GM21737 (cell line): ENCODE measurements around the gene LIM2.

Experiments
- ATAC-seq: cut with Tn5 transposase; IDR thresholded peaks from one replicate; pipeline ENCODE4 v1.9.1; 2021; ENCODE audit warnings: mild to moderate bottlenecking, moderate library complexity; ENCODE audit not compliant: unreplicated experiment

Gene LIM2

DNA sequence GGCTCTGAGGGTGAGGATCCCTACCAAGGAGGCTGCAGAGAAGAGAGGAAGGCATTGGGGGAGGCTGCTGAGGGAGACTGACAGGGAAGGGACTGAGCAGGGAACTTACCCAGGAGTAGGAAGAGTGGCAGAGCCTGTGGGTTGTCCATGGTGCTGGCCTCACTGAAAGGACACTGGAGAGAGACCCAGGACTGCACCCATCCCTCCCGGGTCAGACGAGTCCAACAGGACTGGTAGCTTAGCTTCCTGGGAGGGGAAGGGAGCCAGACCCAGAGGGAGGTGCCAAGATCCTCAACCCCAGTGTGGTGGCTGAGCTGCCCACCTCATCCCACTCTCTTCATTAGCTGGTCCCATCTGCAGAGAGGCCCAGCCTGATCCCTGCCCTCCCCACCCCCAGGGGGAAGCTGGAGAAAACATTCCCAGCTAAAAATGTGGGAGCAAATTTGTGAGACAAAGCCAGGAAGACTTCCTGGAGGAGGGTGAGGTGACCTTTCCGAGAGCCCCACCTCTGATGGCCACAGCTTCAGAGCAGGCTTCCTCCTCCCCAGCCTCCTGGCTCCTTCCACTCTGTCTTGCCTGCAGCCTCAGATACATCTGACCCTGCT is 45.7 kb downstream of the LIM2 start, which contains the start of gene VSIG10L:
VSIG10L (minus strand) TSS at position 164 of the 605 bp plus-strand sequence; CDS start at position 149, 15 bp downstream.
- ATAC-seq, result no peak

DNA sequence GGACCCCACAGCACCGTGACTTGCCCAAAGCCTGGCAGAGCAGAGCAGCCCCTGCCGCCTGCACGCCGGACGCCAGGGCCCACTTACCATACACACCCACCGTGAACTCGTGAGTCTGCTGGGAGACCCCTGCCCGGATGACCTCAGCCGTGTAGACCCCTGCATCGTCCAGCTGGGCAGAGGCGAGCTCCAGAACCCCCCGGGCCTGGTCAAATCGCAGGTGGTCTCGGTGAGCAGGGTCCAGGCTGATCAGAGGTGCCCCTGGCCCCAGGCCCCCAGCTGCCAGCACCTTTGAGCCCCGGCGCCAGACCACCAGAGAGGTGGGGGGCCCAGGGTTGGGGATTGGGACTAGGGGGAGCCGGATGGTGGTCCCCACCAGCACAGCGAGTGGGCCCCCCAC is 46.7 kb downstream of the LIM2 start:
- no peak for ATAC-seq

DNA sequence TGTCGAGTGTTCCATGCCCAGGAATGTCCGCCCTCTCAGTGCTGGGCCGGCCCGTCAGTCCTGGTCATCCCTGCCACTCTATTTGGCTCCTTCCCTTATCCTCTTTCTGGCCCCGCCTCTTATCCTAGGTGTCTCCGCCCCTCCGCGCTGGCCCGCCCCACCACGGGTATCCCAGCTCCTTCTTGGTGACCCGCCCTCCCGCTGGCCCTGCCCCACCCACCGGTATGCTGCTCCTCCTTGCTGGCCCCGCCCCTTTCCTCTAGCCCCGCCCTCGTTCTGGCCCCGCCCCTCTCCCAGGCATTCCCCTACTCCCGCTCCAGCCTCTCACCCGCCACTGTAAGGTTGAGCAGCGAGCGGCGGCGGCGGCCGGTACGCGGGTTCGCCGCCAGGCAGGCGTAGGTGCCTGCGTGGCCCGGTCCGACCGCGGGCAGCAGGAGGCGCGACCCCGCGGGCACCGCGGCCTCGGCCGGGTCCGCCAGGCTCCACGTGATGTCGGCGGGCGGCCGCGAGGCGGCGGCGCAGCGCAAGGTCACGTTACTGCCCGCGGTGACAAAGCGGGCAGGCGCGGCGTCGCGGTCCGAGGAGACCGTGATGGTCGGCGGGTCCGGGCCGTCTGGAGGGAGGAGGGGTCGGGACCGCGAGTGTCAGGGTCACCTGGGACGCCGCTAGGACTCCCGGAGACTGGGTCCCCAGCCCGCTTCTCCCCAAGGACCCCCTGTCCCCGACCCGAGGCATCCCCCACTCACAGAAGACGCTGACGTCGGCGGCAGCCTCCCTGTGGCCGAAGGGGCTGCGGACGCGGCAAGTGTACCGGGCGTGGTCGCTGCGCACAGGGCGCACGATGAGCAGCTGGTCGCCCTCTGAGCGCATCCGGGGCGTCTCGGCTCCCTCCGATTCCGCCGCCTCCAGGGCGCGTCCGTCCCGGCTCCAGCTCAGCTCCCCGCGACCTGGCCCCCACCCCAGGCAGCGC is 47.8 kb downstream of the LIM2 start:
- peak; percentile 66 for ATAC-seq

DNA sequence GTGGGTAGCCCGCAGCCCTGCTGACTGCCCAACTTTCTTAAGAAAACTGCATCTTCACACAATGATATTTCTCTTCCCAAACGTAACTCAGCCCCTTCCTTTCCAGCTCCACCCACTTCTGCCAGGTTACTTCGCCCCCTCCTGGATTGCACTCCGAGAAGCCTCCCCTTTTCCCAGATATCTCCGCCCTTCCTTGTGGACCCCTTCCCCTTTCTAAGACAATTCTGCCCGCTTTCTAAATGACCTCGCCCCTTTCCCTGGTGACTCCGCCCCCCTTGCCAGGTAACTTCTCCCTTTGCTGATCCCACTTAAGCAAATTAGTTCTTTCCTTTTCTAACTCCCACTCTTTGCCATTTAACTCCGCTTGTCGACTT is 48.5 kb downstream of the LIM2 start:
- no peak for ATAC-seq

DNA sequence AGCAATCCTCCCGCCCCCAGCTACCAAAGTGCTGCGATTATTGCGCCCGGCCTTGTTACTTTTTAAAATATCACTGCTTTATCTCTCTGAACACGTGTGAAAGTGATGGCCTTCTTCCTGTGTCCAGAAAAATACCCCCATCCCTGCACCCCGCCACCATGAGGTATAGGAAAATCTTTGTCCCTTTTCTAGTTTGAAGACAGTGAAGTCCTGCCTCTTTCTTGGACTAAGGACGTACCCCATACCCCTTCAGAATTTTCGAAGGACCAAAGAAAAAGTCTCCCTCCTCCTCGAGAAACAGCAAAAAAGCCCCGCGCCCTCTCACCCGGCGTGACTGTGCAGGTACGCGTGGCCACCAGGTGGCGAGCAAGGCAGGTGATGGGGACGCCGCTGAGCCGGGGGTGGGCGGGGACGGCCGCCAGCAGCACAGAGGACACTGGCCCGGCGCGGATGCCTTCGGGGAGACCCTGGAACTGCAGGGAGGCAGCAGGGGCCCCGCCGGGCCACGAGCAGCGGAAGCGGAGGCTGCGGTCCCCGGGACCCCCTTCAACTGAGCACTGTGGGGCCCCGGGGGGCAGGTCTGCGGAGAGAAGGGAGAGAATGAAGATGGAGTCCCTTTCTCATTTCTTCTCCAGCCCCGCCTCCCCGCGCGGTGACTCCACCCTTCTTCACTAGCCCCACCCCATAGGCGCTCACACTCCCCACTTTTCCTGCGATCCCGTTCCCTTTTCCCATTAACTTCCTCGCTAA is 49.0 kb downstream of the LIM2 start:
- peak; percentile 45 for ATAC-seq

DNA sequence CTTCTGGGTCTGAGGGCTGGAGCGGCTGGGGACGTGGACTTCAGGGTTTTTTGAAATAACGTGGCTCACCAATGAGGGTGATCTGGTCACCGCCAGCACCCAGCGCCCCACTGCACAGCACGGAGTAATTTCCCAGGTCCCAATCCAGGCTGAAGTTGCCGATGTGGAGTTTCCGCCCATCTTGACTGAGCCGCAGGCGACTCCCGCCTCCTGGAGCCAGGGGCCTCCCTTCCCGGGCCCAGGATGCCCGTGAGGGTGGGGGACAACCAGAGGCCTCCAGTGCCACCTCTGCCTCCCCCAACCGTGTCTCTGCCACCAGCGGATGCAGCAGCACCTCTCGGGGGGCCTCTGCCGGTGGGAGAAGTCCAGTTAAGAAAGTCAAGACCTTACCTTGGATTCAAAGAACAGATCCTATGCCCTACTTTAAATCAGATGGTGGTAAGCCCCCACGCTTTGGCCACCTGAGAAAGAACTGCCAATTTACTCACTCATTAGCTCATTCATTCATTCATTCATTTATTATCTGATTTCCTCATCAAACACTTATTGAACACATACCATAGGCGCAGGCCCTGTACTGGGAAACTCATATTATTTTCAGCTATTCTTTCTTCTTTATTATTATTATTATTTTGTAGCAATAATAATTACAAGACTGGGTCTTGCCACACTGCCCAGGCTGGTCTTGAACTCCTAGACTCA is 49.8 kb downstream of the LIM2 start:
- ATAC-seq, result no peak

DNA sequence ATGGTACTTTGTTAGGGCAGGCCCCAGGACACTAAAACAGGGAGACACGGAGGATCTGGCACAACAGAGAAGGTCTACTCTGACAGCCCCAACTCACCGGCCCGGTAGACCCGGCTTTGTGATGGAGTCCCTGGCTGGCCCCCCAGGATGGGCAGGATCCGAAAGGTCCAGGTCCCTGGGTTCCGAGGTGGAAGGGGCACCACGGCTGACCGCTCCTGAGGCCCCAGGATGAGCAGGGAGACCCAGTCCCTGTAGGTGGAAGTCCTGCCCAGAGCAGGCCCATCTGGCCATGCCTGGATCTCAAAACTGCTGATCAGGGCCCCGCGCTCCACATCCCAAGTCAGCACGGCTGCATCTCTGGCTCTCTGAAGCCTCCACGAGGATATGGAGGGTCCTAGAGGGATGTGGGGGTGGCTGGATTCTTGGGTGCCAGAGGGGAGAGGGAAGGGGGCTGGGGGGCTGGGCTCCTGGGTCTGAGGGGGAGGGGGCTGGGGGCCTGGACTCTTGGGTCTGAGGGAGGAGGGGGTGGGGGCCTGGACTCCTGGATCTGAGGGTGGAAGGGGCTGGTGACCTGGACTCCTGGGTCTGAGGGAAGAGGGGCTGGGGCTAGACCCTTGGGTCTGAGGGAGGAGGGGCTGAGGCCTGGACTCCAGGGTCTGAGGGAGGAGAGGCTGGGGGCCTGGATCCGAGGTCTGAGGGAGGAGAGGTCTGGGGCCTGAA is 50.5 kb downstream of the LIM2 start:
- no peak for ATAC-seq

DNA sequence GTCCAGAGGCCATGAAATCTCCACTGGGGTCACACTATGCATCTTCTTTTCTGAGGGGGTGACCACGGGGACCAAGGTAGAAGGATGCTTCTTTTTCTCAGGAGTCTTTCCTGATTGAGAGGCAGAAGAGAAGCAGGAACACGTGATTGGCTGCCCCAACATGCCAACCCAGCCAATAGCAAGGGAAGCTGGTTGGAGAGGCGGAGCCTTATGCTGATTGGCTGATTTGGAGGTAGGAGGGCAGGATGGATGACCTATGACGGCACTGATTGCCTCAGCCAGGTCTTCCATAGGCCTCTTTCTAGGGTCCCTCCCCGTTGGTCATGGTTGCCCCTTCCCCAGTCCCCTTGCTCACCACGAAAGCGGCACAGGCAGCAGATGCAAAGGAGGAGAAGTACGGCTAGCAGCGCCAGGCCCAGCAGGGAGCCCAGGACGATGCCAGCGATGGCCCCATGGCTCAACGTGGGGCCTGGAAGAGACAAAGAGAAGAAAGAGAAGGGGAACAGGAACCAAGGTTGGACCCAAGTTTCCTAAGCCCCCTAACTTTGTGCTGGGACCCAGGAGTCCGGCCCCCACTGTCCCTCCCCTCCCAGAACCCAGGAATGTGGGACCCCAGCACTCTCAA is 53.8 kb downstream of the LIM2 start:
- no peak for ATAC-seq

DNA sequence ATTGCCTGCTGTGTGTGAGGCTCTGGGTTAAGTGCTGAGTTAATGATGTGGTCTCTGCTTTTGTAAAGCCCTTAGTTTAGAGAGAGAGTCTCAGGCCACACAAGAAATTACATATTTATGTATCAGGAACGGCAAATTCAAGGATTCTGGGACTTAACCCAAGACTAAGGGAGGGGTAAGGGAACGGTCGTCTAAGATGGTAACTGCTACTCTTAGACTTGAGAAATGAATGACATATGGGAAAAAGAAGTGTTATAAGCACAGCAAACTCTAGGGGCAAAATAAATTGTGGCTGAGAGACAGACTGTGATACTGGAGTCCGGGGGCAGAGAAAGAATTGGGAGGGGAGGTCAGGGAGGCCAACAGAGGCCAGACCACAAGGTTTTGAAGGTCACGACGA is 56.1 kb downstream of the LIM2 start:
- no peak for ATAC-seq

DNA sequence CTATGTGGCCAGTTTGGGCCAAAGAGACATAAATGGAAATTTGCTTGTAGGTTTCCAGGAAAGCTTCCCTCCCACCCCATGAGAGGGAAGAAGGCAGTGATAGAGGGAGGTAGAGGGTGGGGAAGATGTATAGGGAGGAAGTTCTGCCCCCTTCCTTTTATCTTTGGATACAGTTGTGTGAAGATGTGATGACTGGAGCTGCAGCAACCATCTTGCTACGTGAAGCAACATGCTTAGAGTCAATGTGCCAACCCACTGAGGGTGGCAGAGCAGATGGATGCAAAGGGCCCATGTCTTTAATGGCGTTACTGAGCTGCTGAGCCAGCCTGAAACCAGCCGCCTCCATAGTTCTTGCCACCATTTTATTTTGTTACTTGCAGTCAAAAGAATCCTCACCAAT is 56.6 kb downstream of the LIM2 start:
- no peak for ATAC-seq

DNA sequence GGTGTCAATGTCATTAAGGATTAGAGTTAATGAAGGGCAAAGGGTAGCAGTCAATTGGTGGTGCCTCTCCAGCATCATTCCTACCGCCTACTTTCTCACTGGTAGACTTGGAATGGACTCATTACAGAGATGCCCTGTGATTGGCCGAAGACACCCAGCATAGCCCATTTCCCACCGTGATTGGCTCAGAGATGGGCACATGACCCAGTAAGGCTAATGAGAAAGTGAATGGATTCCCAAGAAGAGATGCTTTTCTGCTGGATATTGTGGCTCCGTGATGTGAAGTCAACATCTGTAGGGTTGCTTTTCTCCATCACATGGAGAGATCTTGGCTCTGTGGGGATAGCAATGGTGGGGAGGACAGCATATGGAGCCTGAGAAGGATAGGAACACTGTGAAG is 57.4 kb downstream of the LIM2 start:
- no peak for ATAC-seq
